H1 (cell line): Measurements from ENCODE around the gene CRACDL. TPM values are rescaled to one million over a fixed set of nuclear protein-coding genes. Genes with fewer than 3 reads are reported as not detected.

Source experiments
- CHD2 ChIP-seq: IDR thresholded peaks from 2 replicates; pipeline ENCODE4 v1.6.1; 2012; ENCODE audit warnings: low read length, improper control_type of control experiment
- CREB1 ChIP-seq: IDR thresholded peaks from 2 replicates; pipeline ENCODE4 v1.6.1; 2012; ENCODE audit warnings: inconsistent platforms
- EGR1 ChIP-seq: IDR thresholded peaks from 2 replicates; pipeline ENCODE4 v1.6.1; 2011; ENCODE audit warnings: low read depth, low read length, borderline replicate concordance
- SP4 ChIP-seq: IDR thresholded peaks from 2 replicates; pipeline ENCODE4 v1.6.1; 2012; ENCODE audit warnings: low read length, inconsistent platforms
- SUZ12 ChIP-seq: fragments of 200-600 bp; sonication (generic); IDR thresholded peaks from 2 replicates; pipeline ENCODE4 v1.6.1; 2012; ENCODE audit warnings: mild to moderate bottlenecking, inconsistent platforms, low read length, moderate library complexity, mixed read lengths
- polyA plus RNA-seq, 7 experiments: library from polyadenylated mRNA; depleted of rRNA in 3 of 7; stranded (reverse) in 5 of 7; unstranded in 2 of 7; fragments of >200 nt in 5 of 7; fragments of 200-250 nt in 2 of 7; gene quantifications; 1 replicate in 5 of 7; 2 replicates in 1 of 7; 4 replicates in 1 of 7; pipeline versions ENCODE4 v1.2.1 to v1.2.3, GENCODE V29; 2011 to 2013; ENCODE audit warnings: missing spikeins in 2 of 7, mixed read lengths in 2 of 7
- total RNA-seq: library from RNA; stranded (reverse); fragmentation: NEBNext Ultra II Directional; extraction: Animal tissue kit (Norgen Biotek cat#: 25700); gene quantifications from 2 replicates; pipeline ENCODE4 v1.2.1, GENCODE V29; 2021
- TF ChIP-seq, protein P1 (sequence below): fragments of 300-600 bp; sonication (generic); IDR thresholded peaks from 2 replicates; pipeline ENCODE4 v1.7.1; 2012; ENCODE audit warnings: low read length, moderate library complexity, mild to moderate bottlenecking, inconsistent platforms; ENCODE audit not compliant: insufficient replicate concordance
- TF ChIP-seq, protein P2 (sequence below): IDR thresholded peaks from 2 replicates; pipeline ENCODE4 v1.6.1; 2011; ENCODE audit warnings: low read length, improper control_type of control experiment

The CRACDL gene
- total and polyA plus RNA-seq, 2 of the 8 experiments (the other 6 are each of a cell fraction or from before 2014, with no cell fraction given): 0.07 to 0.38 TPM

DNA sequence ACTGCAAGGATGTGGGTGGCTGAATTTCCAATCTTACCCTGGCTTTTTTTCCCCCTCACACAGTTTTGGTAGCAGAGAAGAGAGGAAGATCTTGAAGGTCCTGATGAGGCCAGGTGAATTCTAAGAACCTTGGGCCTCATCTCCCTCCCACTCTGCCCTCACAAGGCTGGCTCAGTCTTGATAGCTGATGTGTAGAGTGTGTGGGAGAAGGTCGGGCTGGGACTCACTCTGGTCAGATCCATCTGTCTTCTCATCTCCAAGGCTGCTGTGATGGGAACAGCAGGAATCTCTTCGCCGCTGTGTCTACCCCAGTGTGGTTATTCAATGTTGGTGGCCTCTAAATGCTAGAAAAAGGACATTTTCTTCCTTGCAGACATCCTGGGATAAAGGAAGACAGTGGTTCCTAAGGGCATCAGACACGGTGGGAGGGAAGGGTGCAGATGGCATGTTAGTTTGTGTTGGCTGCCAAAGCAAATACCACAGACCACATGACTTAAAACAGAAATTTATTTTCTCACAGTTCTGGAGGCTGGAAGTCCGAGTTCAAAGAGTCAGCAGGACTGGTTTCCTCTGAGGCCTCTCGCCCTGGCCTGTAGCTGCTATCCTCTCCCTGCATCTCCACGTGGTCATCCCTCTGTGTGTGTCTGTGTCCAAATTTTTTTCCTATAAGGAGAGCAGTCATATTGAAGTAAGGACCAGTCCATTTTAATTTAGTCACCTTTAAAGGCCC is 167.5 kb downstream of the CRACDL start (continued):
- TF ChIP-seq, protein P1, sequence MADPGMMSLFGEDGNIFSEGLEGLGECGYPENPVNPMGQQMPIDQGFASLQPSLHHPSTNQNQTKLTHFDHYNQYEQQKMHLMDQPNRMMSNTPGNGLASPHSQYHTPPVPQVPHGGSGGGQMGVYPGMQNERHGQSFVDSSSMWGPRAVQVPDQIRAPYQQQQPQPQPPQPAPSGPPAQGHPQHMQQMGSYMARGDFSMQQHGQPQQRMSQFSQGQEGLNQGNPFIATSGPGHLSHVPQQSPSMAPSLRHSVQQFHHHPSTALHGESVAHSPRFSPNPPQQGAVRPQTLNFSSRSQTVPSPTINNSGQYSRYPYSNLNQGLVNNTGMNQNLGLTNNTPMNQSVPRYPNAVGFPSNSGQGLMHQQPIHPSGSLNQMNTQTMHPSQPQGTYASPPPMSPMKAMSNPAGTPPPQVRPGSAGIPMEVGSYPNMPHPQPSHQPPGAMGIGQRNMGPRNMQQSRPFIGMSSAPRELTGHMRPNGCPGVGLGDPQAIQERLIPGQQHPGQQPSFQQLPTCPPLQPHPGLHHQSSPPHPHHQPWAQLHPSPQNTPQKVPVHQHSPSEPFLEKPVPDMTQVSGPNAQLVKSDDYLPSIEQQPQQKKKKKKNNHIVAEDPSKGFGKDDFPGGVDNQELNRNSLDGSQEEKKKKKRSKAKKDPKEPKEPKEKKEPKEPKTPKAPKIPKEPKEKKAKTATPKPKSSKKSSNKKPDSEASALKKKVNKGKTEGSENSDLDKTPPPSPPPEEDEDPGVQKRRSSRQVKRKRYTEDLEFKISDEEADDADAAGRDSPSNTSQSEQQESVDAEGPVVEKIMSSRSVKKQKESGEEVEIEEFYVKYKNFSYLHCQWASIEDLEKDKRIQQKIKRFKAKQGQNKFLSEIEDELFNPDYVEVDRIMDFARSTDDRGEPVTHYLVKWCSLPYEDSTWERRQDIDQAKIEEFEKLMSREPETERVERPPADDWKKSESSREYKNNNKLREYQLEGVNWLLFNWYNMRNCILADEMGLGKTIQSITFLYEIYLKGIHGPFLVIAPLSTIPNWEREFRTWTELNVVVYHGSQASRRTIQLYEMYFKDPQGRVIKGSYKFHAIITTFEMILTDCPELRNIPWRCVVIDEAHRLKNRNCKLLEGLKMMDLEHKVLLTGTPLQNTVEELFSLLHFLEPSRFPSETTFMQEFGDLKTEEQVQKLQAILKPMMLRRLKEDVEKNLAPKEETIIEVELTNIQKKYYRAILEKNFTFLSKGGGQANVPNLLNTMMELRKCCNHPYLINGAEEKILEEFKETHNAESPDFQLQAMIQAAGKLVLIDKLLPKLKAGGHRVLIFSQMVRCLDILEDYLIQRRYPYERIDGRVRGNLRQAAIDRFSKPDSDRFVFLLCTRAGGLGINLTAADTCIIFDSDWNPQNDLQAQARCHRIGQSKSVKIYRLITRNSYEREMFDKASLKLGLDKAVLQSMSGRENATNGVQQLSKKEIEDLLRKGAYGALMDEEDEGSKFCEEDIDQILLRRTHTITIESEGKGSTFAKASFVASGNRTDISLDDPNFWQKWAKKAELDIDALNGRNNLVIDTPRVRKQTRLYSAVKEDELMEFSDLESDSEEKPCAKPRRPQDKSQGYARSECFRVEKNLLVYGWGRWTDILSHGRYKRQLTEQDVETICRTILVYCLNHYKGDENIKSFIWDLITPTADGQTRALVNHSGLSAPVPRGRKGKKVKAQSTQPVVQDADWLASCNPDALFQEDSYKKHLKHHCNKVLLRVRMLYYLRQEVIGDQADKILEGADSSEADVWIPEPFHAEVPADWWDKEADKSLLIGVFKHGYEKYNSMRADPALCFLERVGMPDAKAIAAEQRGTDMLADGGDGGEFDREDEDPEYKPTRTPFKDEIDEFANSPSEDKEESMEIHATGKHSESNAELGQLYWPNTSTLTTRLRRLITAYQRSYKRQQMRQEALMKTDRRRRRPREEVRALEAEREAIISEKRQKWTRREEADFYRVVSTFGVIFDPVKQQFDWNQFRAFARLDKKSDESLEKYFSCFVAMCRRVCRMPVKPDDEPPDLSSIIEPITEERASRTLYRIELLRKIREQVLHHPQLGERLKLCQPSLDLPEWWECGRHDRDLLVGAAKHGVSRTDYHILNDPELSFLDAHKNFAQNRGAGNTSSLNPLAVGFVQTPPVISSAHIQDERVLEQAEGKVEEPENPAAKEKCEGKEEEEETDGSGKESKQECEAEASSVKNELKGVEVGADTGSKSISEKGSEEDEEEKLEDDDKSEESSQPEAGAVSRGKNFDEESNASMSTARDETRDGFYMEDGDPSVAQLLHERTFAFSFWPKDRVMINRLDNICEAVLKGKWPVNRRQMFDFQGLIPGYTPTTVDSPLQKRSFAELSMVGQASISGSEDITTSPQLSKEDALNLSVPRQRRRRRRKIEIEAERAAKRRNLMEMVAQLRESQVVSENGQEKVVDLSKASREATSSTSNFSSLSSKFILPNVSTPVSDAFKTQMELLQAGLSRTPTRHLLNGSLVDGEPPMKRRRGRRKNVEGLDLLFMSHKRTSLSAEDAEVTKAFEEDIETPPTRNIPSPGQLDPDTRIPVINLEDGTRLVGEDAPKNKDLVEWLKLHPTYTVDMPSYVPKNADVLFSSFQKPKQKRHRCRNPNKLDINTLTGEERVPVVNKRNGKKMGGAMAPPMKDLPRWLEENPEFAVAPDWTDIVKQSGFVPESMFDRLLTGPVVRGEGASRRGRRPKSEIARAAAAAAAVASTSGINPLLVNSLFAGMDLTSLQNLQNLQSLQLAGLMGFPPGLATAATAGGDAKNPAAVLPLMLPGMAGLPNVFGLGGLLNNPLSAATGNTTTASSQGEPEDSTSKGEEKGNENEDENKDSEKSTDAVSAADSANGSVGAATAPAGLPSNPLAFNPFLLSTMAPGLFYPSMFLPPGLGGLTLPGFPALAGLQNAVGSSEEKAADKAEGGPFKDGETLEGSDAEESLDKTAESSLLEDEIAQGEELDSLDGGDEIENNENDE: no peak
- no peak for TF ChIP-seq SP4
- TF ChIP-seq CHD2: no peak
- TF ChIP-seq EGR1: no peak
- TF ChIP-seq, protein P2, sequence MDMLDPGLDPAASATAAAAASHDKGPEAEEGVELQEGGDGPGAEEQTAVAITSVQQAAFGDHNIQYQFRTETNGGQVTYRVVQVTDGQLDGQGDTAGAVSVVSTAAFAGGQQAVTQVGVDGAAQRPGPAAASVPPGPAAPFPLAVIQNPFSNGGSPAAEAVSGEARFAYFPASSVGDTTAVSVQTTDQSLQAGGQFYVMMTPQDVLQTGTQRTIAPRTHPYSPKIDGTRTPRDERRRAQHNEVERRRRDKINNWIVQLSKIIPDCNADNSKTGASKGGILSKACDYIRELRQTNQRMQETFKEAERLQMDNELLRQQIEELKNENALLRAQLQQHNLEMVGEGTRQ: no peak
- TF ChIP-seq CREB1: no peak
- no peak for TF ChIP-seq SUZ12
